Loucy (cell line): ENCODE results near the gene CCDC178.

ENCODE experiments used
- H2AFZ ChIP-seq: fragments of 200-600 bp; sonication (generic); 2 replicates; pipeline ENCODE4 v1.6.0; 2016; ENCODE audit warnings: antibody characterized with exemption, mild to moderate bottlenecking, low read length, moderate library complexity
- H3F3A ChIP-seq: fragments of 200-600 bp; 2 replicates; pipeline ENCODE4 v1.6.0; 2016; ENCODE audit warnings: antibody characterized with exemption, low read depth, mild to moderate bottlenecking
- H3K27me3 ChIP-seq: fragments of 200-600 bp; sonication (generic); 2 replicates; pipeline ENCODE4 v1.6.1; 2014; ENCODE audit warnings: low read length, mild to moderate bottlenecking; ENCODE audit not compliant: insufficient read depth, poor library complexity, severe bottlenecking
- H3K36me3 ChIP-seq: fragments of 200-600 bp; sonication (generic); 2 replicates; pipeline ENCODE4 v1.6.1; 2016; ENCODE audit warnings: low read length; ENCODE audit not compliant: insufficient read depth
- H3K4me1 ChIP-seq: fragments of 200-600 bp; sonication (generic); 2 replicates; pipeline ENCODE4 v1.5.1; 2014; ENCODE audit warnings: low read length, mild to moderate bottlenecking; ENCODE audit not compliant: insufficient read depth, poor library complexity, severe bottlenecking
- H3K4me2 ChIP-seq: fragments of 200-600 bp; sonication (generic); 2 replicates; pipeline ENCODE4 v1.6.0; 2014; ENCODE audit warnings: antibody characterized with exemption, low read length, low read depth, mild to moderate bottlenecking; ENCODE audit not compliant: poor library complexity, severe bottlenecking
- H3K4me3 ChIP-seq: fragments of 200-600 bp; sonication (generic); 2 replicates; pipeline ENCODE4 v1.5.1; 2014; ENCODE audit warnings: low read length, mild to moderate bottlenecking, mixed read lengths; ENCODE audit not compliant: poor library complexity, severe bottlenecking
- H3K79me2 ChIP-seq: fragments of 200-600 bp; sonication (generic); 2 replicates; pipeline ENCODE4 v1.6.1; 2014; ENCODE audit warnings: low read length; ENCODE audit not compliant: insufficient read depth
- H3K9ac ChIP-seq: fragments of 200-600 bp; sonication (generic); 2 replicates; pipeline ENCODE4 v1.6.0; 2014; ENCODE audit warnings: mild to moderate bottlenecking, low read depth, low read length, moderate library complexity; ENCODE audit not compliant: poor library complexity, severe bottlenecking
- H3K9me2 ChIP-seq: fragments of 200-600 bp; sonication (generic); replicated peaks from 2 replicates; pipeline ENCODE4 v1.6.1; 2016; ENCODE audit warnings: low read depth, low read length, mixed read lengths
- H3K9me3 ChIP-seq: fragments of 200-600 bp; sonication (generic); 2 replicates; pipeline ENCODE4 v1.6.1; 2014; ENCODE audit warnings: mild to moderate bottlenecking, antibody characterized with exemption, low read length, low read depth; ENCODE audit not compliant: insufficient read depth
- H4K20me1 ChIP-seq: fragments of 200-600 bp; sonication (generic); 2 replicates; pipeline ENCODE4 v1.6.0; 2014; ENCODE audit warnings: antibody characterized with exemption, low read length, mild to moderate bottlenecking; ENCODE audit not compliant: insufficient read depth, poor library complexity, severe bottlenecking
- EZH2phosphoT487 ChIP-seq: fragments of 200-600 bp; IDR thresholded peaks from 2 replicates; pipeline ENCODE4 v1.6.1; 2018; ENCODE audit warnings: antibody characterized with exemption, mild to moderate bottlenecking, moderate library complexity, borderline replicate concordance
- TF ChIP-seq, protein P1 (sequence below): fragments of 200-600 bp; sonication (generic); conservative IDR thresholded peaks from 2 replicates; pipeline ENCODE4 v1.5.1; 2014; ENCODE audit warnings: mild to moderate bottlenecking, antibody characterized with exemption, low read length

CCDC178 gene

DNA sequence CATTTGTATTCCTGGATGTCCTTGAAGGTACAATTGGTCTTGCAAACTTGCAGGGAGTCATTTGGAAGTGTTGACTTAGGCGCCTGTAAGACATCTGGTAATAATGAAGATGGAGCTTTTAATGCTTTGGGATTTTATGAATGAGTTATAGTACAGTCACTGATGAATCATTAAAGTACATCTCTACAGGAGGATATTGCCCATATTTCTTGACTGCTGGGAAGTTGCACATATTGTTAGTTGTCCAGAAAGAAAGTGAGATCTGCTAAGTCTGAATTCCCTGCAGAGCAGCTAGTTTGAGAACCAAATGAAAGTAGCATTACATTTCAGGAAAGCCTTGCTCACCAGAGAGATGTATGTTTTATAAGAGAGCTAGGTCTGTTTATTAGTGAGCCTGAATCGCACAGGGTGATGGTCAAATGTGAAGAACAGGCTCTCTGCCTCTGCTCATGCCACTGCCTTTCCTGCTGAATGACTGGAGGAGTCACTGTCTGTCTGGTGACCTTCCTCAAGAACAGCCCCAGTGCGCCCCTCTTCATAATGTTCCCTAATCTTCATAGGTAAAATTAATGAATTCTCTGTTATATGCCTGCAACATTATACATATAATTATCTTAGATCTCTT, 528.7 kb downstream of the CCDC178 start:
- Histone ChIP-seq H3K27me3 (peaks cover 51% of the 10 kb centered on the region), H3K79me2 (no peaks in the 10 kb centered on the region), H4K20me1 (no peaks in the 10 kb centered on the region), H3F3A (no peaks in the 10 kb centered on the region), H3K4me2 (no peak overlapping the region), H3K4me3 (no peak overlapping the region), H3K4me1 (no peaks in the 10 kb centered on the region), H3K9me3 (no peaks in the 10 kb centered on the region), H3K9ac (no peak overlapping the region), H3K36me3 (no peaks in the 10 kb centered on the region), H3K9me2 (no peaks in the 10 kb centered on the region), H2AFZ (no peak overlapping the region)
- TF ChIP-seq, protein P1, sequence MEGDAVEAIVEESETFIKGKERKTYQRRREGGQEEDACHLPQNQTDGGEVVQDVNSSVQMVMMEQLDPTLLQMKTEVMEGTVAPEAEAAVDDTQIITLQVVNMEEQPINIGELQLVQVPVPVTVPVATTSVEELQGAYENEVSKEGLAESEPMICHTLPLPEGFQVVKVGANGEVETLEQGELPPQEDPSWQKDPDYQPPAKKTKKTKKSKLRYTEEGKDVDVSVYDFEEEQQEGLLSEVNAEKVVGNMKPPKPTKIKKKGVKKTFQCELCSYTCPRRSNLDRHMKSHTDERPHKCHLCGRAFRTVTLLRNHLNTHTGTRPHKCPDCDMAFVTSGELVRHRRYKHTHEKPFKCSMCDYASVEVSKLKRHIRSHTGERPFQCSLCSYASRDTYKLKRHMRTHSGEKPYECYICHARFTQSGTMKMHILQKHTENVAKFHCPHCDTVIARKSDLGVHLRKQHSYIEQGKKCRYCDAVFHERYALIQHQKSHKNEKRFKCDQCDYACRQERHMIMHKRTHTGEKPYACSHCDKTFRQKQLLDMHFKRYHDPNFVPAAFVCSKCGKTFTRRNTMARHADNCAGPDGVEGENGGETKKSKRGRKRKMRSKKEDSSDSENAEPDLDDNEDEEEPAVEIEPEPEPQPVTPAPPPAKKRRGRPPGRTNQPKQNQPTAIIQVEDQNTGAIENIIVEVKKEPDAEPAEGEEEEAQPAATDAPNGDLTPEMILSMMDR, result no peak
- no peak for TF ChIP-seq EZH2phosphoT487

DNA sequence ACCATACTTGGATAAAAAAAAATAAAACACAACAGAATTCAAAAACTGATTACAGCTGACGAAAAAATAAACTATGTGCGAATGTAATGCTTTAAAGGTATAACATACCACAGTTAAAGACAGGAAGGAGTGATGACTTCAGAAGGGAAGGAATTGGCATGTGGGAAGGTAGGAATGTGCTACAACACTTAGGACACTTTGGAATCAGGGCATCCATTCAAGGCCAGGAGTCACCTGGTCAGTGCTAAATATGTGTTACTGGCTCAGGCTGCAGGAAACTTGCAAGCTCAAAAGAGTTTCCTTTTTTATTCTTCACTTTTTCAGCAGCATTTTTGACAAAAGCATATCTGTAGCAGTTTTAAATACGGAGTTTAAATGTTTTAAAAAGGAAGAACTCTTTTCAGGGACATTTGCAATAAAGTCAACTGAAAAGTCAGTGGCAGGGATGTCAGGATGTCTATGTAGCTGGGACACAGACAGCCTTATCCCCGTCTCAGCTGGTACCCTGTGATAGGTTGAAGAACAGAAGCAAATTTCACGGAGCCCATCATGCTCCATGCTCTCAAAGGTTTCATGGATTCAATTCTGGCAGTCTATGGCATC, 529.7 kb downstream of the CCDC178 start:
- Histone ChIP-seq H3K36me3 (no peaks in the 10 kb centered on the region), H4K20me1 (no peaks in the 10 kb centered on the region), H3F3A (no peaks in the 10 kb centered on the region), H3K9me2 (no peaks in the 10 kb centered on the region), H2AFZ (no peak overlapping the region), H3K27me3 (peaks cover 41% of the 10 kb centered on the region), H3K4me2 (no peak overlapping the region), H3K9ac (no peak overlapping the region), H3K4me1 (no peaks in the 10 kb centered on the region), H3K4me3 (no peak overlapping the region), H3K79me2 (no peaks in the 10 kb centered on the region), H3K9me3 (no peaks in the 10 kb centered on the region)
- TF ChIP-seq, protein P1, result no peak
- TF ChIP-seq EZH2phosphoT487, result no peak

DNA sequence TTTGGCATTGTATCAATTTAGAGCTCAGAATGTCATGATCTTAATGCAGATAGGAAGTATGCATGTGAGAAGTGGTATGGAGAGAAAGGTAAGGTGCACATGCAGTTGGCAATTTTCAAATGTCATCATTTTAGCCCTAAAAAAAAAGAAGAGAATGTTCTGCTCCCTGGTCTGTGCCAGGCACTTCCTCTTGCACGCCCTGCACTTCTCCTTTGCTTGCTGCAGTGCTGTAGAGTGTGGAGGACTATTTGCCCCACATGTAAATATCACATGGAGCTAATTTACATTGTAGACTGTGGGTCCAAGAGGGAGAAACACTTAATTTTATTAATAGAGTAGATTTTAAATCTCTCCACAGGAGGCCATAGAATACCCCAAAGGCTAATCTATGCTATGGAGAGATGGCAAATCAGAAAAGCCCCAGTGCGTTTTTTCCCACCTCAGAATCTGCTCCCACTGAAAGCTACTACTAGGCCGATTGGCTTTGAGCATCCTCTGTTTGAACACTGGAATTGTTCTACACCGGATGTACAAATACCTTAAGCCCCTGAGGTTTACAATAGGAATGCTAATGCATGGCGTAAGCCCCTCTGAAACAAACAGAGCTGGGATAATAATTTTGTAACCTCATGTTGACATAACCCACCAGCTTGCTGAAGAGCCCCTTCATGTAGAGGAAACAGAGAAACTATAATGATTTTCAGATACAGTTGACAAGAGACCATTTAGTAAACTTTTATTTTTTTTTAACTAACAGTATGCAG, 530.5 kb downstream of the CCDC178 start:
- no peak overlapping the region for H3K9ac ChIP-seq
- H3K79me2 ChIP-seq, result no peaks in the 10 kb centered on the region
- H3K9me3 ChIP-seq, result no peaks in the 10 kb centered on the region
- no peaks in the 10 kb centered on the region for H3K9me2 ChIP-seq
- peaks cover 33% of the 10 kb centered on the region for H3K27me3 ChIP-seq
- no peaks in the 10 kb centered on the region for H4K20me1 ChIP-seq
- H2AFZ ChIP-seq, result no peak overlapping the region
- TF ChIP-seq, protein P1, result no peak
- H3K4me3 ChIP-seq, result no peak overlapping the region
- H3K4me2 ChIP-seq, result no peak overlapping the region
- no peaks in the 10 kb centered on the region for H3K4me1 ChIP-seq
- H3F3A ChIP-seq, result no peaks in the 10 kb centered on the region
- no peaks in the 10 kb centered on the region for H3K36me3 ChIP-seq
